Esophagus squamous epithelium (tissue), 4 donors: ENCODE measurements around the gene VIPR2.

Experiments
- CTCF ChIP-seq, 6 experiments: fragments of 450-650 bp in 4 of 6; fragments of 200-600 bp in 2 of 6; sonication (generic) in 2 of 6; IDR thresholded peaks; one replicate each; pipeline ENCODE4 v1.5.1; 2016 to 2019; ENCODE audit warnings: antibody characterized with exemption in 6 of 6, mild to moderate bottlenecking in 4 of 6, moderate library complexity in 4 of 6
- POLR2A ChIP-seq, 4 donors: fragments of 450-650 bp; IDR thresholded peaks; one replicate each; pipeline ENCODE4 v1.6.1; 2017; ENCODE audit warnings: antibody characterized with exemption in 4 of 4, mild to moderate bottlenecking in 4 of 4, moderate library complexity in 3 of 4

GRCh38 chr7:159026271-159027055 is 118.2 kb downstream of the VIPR2 start:
- no peak for TF ChIP-seq CTCF (IDR thresholded peaks at IDR 0.05)
- TF ChIP-seq POLR2A (IDR thresholded peaks at IDR 0.05) = no peak
